ELR (cell line): ENCODE results near the gene UBE2C.
A peak's percentile ranks its signal among the peaks of the same experiment; 100 is the strongest.
"Not testable (repeated sequence)": the region's sequence is repeated elsewhere in the genome, so short reads cannot be mapped to it uniquely, and the experiment has no call there.

ENCODE experiments used
- DNase-seq: peaks from one replicate; pipeline ENCODE4 v3.0.0-alpha.2; 2015; ENCODE audit warnings: low read depth

UBE2C gene

DNA sequence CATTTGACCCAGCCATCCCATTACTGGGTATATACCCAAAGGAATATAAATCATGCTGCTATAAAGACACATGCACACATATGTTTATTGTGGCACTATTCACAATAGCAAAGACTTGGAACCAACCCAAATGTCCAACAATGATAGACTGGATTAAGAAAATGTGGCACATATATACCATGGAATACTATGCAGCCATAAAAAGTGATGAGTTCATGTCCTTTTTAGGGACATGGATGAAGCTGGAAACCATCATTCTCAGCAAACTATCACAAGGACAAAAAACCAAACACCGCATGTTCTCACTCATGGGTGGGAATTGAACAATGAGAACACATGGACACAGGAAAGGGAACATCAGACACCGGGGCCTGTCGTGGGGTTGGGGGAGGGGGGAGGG is 14.5 kb upstream of the UBE2C start:
- DNase-seq, result not testable (repeated sequence)

DNA sequence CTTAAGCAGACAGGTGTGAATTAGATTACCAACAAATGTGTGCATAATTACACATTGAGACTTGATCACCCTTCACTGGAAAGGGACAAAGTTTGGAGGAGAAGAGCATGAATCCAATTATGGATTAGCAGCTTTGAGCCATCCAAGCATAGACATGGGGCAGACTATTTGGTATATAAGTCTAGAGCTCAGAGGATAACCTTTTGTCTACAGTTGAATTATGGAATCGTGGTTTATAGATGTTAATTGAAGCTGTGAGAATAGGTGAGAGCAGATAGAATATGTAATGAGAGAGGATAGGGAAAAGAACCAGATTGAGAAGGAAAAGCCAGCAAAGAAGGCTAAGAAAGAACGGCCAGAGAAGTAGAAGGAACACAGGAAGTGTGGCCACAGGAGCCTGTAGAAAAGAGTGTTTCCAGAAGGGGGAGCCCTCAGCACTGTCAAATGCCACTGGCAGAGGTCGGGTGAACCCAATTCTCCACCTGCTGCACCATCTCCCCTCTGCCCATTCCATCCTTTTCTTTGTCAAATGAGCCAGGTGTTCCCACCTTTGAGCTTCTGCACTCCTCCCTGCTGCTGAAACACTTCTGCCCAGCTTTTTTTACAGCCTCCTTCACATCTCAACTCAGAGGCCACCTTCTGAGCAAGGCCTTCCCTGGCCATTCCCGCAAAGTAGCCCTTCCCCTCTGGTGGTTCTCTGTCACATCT is 13.4 kb upstream of the UBE2C start:
- peak; percentile 77 for DNase-seq

DNA sequence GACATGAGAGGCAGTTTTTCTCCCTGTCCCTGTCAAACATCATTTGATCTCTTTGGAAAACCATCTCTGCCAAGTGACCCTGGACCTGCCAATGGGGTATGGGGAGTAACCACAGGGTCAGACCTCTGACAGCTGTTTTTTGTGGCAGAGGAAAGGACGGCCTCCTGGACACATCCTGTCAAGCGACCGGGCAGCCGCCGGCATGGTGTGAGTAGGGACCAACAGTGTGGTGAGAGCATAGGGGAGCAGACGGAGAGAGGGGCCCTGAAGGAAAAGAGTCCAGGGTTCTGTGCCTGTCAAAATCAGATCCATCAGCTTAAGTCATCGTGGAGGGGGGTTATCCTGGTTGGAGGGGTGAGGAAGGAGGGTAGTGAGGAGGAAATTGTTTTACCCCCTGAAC is 10.6 kb upstream of the UBE2C start:
- no peak for DNase-seq

DNA sequence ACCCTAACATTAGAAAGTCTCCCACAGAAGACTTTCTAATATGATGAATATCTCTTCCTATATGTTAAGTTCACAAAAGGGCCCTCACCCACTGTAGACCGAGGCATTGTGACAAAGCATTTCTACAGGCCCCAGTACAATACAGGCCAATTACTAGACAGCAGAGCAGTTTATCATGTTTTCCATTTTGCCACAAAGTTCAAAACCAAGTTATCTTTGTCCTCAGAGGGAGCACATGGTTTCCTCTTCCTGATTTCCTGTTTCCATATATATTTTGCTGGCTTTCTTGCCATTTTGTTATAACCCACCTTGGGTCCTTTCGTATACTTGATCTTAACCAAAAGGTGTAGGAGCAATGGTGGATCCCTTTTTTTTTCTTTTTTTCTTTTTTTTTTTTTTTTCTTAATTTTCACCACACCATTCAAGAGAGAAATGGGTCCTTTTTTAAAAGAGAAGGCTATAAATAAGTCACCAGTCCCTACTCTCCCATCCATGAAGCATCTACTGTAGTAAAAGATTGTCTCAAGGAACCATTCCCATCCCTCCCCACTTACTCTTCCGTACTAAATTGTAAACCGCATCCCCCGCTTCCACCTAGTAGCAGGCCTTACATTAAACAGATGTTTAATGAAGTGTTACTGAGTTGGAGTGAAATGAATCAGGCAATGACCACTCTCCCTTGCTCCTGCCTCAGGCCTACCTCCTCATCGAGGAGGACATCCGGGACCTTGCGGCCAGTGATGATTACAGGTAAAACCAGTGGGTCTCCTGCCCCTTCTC is 2.1 kb upstream of the UBE2C start:
- DNase-seq, result no peak

DNA sequence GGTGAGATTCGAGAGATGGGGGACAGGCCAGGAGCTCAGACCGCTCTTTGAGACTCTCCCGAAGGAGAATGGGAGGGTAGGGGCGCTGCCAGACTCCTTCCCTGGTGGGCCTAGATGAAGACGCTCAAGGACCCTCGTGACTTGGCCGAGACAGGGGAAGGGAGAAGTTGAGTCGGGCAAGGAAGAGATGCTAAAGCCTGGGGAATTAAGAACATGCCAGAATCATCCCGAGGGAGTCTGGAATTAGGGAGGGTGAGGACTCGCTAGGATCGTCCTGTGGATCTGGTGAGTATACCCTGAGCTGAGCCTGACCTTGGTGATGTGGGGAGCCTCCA is 529 bp downstream of the UBE2C start:
- no peak for DNase-seq

DNA sequence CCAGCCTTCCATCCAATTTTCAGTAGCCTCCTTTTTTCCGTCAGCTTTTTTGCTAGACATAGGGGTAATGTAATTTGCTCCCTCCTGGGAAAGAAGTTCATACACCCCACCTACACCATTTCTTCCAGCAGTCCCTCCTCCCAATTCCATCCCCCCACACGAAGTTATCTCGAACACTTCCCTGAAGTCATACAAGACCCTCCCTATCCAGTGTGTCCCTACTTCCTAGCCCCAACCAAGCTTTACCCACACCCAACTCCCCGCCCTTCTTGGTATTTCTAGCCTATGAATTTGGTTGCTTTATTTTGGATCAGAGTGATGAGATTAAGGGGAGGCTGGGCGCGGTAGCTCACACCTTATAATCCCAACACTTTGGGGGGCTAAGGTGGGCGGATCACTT is 1.0 kb downstream of the UBE2C start:
- no peak for DNase-seq

DNA sequence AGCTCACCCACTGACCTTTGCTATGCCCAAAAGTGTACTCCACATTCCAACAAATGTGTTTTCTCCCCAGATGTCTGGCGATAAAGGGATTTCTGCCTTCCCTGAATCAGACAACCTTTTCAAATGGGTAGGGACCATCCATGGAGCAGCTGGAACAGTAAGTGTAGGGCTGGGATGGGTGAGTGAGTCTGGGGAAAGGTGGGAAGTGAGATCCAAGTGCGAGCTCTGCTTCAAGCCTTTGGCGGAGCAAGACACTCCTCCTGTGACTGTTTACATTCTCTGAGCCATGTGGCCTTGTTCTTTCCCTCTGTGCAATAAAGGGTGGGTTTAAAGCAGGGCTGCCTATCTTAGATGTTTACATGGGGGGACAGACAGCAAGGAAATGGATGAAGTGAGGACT is 1.9 kb downstream of the UBE2C start:
- no peak for DNase-seq

DNA sequence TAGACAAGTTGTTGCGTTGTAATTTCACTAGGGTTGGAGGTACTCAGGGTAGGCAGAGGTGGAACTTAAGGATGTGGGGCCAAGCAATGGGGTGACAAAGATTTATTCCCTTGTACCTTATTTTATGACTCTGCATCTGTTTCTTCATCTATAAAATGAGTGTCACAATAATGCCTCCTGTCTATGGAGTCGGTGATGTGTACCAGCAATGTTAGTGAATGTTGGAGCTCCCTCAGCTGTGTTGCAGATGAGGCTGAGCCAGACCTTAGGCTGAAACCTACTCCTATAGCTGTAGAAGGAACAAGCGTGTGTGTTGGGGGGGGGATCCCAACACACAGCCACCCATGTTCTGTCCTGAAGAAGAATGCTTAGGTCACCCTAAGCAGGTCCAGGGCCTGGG is 4.5 kb downstream of the UBE2C start:
- peak; percentile 43 for DNase-seq

DNA sequence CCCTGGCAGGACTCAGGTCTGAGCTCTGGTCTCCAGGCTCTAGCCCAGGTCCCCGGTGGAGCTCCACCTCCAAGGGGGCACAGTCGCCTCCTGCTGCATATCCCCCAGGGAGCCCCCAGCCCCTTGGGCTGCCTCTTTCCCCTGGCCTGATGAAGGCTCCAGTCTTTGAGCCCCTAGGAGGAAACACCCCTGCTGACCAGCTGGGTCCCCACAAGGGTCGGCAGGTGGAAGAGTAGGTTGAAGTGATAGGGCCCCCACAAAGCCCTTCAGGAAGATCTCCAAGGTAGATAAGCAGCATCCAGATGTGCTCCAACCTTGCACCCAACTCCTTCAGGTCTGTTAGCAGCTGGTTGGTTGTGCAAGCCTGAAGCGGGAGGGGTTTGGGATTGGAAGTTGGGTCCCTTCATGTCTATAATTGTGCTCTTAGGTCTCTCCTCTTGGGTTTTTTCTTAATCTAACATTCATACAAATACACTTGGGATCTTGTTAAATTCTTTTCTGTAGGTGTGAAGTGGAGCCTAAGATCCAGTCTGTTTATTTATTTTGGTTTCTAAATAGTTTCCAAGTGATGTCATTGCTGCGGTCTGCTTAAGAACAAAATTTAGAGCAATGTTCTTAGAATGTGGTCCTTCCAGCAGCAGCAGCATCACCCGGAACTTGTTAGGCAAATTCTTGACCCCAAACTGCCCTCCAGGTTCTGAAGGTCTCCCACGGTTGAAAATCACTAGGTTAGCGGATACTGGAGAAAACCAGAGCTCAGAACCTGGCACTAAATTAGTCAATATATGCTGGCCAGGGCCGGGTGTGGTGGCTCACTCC is 5.1 kb downstream of the UBE2C start:
- DNase-seq, result peak; percentile 91

DNA sequence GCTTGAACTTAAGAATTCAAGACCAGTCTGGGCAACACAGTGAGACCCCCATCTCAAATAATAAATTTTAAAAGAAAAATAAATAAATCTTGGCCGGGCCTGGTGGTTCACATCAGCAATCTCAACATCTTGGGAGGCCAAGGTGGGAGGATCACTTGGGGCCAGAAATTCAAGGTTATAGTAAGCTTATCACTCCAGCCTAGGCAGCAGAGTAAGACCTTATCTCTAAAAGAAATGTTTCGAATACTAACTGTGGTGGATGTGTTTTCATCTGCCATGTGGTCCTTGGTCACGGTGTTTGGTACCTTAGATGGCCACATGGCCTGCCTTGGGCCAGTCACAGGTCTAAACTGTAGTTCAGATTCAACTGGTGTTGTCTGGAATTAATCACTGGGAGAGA is 5.8 kb downstream of the UBE2C start:
- no peak for DNase-seq

DNA sequence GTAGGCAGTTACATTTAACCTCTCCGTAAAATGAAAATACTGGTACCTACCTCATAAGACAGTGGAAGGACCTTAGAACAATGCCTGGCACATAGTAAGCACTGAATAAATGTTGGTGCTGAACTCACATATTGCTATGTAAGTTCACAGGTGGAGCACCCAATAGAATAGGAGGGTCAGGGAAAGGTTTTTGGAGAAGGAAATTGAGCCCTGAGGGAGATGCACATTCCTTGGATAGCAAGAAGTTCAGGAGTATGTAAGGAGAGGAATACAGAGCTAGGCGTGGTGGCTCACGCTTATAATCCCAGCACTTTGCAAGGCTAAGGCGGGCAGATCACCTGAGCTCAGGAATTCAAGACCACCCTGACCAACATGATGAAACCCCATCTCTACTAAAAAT is 7.0 kb downstream of the UBE2C start:
- DNase-seq, result no peak

DNA sequence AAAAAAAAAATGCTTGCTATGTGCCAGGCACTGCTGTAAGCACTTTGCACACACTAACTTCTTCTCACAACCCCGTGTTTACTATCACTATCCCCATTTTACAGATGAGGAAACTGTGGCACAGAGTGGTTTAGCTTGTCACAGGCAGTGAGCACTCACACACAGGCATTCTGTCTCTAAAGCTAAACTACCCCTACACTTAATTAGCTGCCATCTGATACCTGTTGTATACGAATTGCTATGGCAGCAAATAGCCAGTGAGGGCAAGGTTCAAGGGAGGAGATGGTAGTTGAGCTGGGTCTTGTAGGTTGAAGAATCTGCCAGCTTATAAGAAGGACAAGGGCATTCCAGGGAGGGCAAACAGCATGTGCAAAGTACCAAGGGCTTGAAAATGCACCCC is 9.5 kb downstream of the UBE2C start:
- DNase-seq, result no peak

DNA sequence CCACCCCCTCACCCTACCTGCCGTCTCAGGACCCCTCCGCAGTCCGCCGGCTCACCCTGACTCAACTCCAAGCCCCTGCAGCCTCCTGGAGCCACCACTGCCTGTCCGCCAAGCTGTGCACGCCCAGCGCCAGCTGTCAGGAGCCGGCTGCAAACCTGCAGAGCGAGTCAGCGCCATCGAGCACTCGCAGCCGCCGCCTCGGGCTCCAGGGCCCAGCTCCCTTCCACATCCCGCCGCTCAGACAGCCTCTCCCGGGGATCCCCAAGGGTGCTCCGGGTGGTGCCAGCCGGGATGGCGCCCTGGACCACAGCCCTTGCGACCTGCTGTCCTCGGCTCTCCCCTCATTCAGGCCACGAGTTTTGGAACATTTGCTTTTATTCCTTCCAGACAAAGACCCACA is 10.4 kb downstream of the UBE2C start:
- peak; percentile 70 for DNase-seq

DNA sequence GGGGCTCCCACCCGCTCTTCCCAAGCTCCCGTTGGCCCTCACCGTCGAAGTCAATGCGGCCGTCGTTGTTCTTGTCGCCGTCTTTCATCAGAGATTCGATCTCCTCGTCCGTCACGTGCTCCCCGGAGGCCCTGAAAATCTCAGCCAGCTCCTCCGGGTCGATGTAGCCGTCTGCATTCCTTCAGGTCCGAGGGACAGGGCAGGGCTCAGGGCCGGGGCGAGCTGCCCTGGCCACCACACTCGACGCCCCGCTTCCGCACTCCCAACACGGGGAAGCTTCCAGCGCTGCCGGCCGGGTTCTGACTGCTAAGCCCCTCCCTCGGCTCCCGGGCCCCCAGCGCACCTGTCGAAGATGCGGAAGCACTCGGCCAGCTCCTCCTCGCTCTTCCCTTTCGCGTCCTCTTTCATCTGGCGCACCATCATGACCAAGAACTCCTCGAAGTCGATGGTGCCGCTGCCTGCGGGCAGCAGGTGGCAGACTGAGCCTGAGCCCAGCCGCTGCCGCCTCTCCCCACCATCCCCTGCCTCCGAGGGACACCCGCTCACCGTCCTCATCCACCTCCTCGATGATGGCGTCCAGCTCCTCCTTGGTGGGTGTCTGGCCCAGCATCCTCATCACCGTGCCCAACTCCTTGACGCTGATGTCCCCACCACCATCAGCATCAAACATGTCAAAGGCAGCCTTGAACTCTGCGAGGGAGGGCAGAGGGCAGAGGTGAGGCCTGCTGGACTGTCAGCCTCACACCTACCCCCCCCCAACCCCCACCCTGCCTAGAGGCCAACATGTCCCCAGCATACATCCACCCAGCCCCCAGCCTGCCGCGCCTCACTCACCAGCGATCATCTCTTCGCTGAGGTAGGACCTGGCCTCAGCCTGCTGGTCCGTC is 11.7 kb downstream of the UBE2C start:
- DNase-seq, result peak; percentile 60

DNA sequence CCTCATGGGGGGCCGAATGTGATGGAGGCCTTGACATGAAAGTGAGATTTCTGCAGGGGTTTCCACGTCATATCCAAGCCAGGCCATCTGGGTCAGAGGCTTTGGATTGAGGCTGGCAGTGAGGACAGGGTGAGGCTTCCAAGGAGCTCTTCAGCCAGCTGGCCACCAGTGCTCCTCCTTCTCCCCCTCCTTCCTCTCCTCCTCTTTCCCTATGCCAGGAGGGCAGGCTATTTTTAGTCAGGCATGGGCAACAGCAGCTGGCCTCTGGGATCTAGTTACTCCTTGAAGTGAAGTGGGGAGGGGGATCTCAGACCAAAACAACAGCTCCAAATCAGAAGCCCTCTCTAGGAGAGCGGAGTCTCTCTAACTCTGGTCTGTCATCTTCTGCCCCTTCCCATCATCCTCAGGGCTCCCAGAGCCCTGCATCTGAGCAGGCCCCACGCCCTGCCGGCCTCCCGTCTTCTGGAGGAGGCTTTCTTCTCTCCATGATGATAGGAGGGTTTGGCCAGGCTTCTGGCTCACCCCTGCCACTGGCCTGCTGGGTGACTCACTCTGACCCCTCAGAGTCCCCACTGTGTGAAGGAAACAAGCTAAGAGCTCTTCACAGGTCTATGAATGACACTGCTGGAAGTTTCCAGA is 14.1 kb downstream of the UBE2C start:
- DNase-seq, result peak; percentile 50

DNA sequence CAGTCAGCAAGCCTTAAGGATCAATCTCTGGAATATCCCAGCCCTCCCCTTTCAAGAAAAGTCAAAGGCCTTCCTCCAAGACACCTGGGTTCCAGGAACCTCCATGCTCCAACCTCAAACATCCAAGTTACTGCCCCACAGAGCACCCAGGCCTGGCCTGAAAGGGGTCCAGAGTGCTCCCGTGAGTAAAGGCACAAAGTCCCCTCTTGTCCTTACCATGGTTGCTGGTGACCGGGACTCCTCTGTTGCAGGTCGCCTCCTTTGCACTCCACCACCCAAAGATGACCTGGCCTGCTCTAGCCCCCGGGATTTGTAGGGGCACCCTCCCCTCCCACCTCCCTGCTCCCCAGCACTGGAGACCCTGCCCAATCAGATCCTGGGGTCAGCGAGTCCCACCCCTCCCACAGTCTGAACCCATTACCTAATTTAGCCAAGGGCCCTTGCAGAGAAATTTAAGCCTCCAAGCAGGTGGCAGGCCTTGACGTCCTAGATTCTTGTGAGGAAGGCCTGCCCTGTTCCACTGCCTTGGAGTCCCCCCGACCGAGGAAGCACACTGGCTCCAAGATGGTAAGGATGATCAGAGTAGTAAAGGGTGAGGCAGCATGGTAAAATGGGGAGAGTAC is 14.7 kb downstream of the UBE2C start, which contains the start of gene TNNC2:
Gene TNNC2 (minus strand): TSS at position 283 of the 623 bp plus-strand sequence. CDS start 64 bp downstream, at position 219.
- no peak for DNase-seq

DNA sequence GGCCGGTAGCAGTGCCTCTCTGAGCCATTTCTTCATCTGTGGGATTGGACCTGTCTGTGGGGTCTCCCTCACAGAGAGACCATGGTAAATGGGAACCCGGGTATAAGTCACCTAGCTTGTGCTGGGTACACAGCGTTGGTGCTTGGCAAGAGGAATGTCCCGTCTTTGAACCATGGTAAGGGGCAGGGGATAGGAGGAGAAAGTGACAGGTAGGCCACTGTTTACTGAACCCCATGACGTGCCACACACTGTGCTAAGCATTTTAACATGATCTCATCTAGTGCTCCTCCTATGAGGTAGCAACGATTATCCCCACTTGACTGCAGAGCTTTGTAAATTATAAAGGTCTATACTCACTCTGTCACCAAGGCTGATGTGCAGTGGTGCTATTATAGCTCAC is 15.3 kb downstream of the UBE2C start:
- DNase-seq, result no peak

DNA sequence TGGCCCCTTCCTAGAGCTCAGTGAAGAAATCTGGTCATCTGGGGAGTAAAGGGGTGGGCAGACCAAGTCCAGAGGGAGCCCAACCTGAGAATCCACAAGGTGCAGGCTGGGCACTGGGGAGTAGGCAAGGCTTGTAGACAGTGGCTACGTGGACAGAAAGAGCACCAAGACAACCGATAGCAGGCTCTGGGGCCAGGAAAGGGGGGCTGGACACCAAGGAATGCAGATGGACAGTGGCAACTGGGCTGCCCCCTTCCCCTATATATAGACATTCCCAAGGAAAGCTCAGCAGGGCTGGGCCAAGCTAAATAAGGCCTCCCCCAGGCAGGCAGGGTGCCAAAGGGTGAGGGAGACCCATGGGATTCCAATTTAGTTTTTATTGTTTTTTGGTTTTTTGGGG is 16.1 kb downstream of the UBE2C start:
- DNase-seq, result no peak

DNA sequence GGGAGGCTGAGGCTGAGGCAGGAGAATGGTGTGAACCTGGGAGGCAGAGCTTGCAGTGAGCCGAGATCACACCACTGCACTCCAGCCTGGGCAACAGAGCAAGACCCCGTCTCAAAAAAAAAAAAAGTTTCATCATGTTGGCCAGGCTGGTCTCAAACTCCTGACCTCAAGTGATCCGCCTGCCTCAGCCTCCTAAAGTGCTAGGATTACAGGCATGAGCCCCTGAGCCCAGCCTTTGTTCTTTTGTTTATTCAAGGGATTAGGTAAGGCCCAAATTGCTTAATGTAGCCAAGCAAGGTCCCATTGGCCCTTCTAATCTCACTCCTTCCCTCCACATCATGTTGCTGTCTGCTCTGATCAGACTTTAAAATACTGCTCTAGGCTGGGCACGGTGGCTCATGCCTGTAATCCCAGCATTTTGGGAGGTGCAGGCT is 17.2 kb downstream of the UBE2C start:
- not testable (repeated sequence) for DNase-seq

DNA sequence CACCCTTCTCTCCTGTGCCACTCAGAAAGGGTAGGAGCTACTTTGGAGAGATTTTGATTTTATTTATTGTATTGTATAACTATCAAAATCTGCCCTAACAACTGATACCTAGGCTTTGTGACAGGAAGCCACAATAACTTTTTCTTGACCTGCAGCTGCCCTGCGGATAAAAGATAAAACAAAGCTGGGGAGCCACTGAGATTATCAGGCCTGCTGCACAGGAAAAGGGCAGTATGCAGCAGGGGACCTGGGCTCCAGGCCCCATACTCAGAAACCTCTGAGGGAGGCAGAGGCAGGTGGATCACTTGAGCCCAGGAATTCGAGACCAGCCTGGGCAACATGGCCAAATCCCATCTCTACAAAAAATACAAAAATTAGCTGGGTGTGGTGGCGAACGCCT is 20.2 kb downstream of the UBE2C start:
- DNase-seq, result no peak
